Muscle layer of colon (tissue), 2 donors: ENCODE results near the gene TRMT11.
"Not testable (repeated sequence)": the region's sequence is repeated elsewhere in the genome, so short reads cannot be mapped to it uniquely, and the experiment has no call there.

ENCODE experiments used
- H3K27ac ChIP-seq: one replicate; pipeline ENCODE4 v1.7.0; 2013; ENCODE audit warnings: low read depth, mild to moderate bottlenecking, low read length, moderate library complexity
- H3K27me3 ChIP-seq, 2 donors: one replicate each; pipeline ENCODE4 v1.7.0; 2013; ENCODE audit warnings: low read length in 2 of 2, mild to moderate bottlenecking in 2 of 2; ENCODE audit not compliant: insufficient read depth in 2 of 2, control insufficient read depth in 1 of 2
- H3K36me3 ChIP-seq: one replicate; pipeline ENCODE4 v1.7.0; 2013; ENCODE audit warnings: mild to moderate bottlenecking, low read length; ENCODE audit not compliant: insufficient read depth
- H3K4me1 ChIP-seq: one replicate; pipeline ENCODE4 v1.7.0; 2013; ENCODE audit warnings: mild to moderate bottlenecking, low read length; ENCODE audit not compliant: insufficient read depth
- H3K4me3 ChIP-seq, 2 donors: one replicate each; pipeline ENCODE4 v1.7.0; 2013; ENCODE audit warnings: low read length in 2 of 2, low read depth in 1 of 2, mild to moderate bottlenecking in 1 of 2, moderate library complexity in 1 of 2
- H3K9ac ChIP-seq: one replicate; pipeline ENCODE4 v1.7.0; 2013; ENCODE audit warnings: low read length
- H3K9me3 ChIP-seq: one replicate; pipeline ENCODE4 v1.7.0; 2013; ENCODE audit warnings: mild to moderate bottlenecking, low read length
- donor health status: abdominal sarcoma.
- donor health status: Adenocarcinoma of cecum.

The TRMT11 gene

DNA sequence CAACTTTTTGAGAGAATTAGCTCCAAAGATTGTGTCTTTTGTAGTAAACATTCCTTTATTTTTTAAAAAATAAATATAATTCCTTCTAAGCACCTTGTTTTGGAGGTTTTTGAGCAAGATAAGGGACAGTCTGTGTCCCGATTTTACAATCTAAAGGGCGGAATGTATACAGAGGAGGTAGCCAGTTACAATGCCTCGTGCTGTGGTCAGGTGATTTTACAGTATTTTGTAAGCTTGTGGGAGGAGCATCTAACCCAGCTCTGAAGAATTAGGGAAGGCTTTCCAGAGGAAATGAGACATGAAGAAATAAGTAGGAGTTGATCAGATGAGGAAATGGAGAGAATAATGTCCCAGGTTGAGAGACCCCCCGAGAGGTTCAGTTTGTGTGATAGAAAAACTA lies 28.5 kb upstream of the TRMT11 start:
- Histone ChIP-seq H3K9ac (peak overlapping the region; percentile 73), H3K27me3 (no peaks in the 10 kb centered on the region), H3K4me3 (peak overlapping the region; percentile 23 to 78), H3K9me3 (no peaks in the 10 kb centered on the region), H3K4me1 (peaks cover 20% of the 10 kb centered on the region), H3K27ac (peak overlapping the region; percentile 24), H3K36me3 (no peaks in the 10 kb centered on the region)

DNA sequence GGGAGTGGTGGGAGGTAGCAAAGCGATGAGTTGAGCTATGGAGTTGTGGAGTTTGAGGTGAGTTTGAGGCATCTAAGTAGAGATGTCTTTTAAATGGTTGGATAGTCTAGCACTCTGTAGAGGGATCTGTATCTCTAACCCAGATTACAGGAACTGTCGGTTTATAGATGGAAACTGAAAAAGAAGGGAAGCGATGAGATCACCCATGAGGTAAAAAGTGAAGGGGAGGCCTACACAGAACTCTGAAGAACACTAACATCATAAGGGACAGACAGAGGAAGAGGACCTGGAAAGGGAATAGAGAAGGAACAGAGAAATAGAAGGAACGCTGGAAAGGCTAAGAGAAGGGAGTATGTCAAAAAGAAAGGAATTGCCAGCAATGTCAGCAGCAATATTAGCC lies 27.3 kb upstream of the TRMT11 start:
- H3K27ac ChIP-seq = no peak overlapping the region
- no peaks in the 10 kb centered on the region for H3K36me3 ChIP-seq
- no peak overlapping the region for H3K4me3 ChIP-seq
- no peak overlapping the region for H3K9ac ChIP-seq
- H3K27me3 ChIP-seq = no peaks in the 10 kb centered on the region
- H3K9me3 ChIP-seq = no peaks in the 10 kb centered on the region
- H3K4me1 ChIP-seq = peaks cover 20% of the 10 kb centered on the region

DNA sequence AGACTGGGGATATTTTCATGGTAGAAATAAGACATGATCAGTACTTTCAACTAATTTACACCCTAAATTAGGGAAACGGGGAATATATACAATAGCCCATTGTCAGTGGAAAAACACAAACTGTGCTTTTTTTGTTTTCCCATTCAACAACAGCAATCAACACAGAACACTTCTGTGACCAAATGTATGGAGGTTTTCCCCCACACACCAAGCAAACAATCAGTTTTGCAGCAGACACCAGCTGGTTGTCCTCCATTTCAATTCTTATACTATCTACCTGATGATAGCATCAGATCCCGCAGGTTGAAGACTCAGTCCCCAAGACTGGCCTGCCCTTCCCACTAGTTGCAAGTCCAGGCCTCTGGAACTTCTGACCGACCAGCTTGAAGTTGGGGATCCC lies 25.2 kb upstream of the TRMT11 start:
- Histone ChIP-seq H3K4me1 (peaks cover 17% of the 10 kb centered on the region), H3K36me3 (no peaks in the 10 kb centered on the region), H3K4me3 (no peak overlapping the region), H3K9me3 (no peaks in the 10 kb centered on the region), H3K27ac (no peak overlapping the region), H3K27me3 (no peaks in the 10 kb centered on the region), H3K9ac (no peak overlapping the region)

DNA sequence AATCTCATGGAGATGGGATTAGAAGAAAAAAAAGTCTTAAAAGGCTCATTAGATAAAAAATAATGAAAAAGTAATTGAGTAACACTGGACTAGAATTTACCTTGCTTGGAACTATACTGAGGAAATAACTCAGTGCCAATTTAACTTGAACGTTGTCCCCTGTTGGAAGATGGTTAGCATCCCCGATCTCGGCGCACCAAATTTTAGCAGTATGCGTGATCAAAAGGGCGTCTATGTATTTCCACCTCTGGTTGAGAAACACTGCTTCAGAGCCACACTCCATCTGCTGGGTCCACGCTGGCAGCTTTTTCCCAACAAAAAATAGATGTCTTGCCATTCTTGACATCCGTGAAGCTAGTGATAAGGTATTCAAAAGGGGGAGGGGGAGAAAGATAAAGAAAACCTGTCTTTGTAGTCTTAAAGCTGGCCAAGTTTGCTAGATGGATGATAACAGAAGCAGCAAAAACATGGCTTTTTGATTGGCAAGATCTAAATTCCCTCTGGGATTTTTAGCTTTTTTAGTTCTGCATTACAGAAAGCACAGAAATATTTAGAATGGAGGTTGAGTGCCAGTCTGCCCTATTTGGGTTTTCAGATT lies 23.3 kb upstream of the TRMT11 start:
- H3K27ac ChIP-seq = no peak overlapping the region

DNA sequence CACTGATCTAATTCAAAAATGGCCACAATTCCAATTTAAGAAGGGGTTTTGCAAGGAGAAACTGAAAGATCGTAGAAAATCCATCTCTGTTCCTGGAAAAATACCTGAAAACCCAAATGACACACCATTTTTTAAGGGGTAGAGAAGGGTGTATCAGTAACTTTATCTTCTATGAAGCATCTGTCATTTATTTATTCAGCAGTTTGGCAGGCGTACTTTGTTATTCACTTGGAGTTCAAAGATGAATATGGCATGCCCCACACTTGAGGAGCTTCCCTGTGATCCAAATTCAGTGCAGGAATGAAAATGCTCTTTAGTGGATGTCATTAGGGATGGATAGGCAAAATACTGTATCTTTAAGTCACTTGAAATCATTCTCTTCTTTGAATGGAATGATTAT lies 22.5 kb upstream of the TRMT11 start:
- Histone ChIP-seq H3K27ac (no peak overlapping the region), H3K4me3 (no peak overlapping the region), H3K27me3 (no peaks in the 10 kb centered on the region), H3K4me1 (peaks cover 6% of the 10 kb centered on the region), H3K36me3 (peaks cover 4% of the 10 kb centered on the region), H3K9ac (no peak overlapping the region), H3K9me3 (no peaks in the 10 kb centered on the region)

More for the DNA sequence above, 23.3 kb upstream of the TRMT11 start:
- H3K9me3 ChIP-seq = no peaks in the 10 kb centered on the region
- peaks cover under 1% of the 10 kb centered on the region for H3K36me3 ChIP-seq
- peaks cover 14% of the 10 kb centered on the region for H3K4me1 ChIP-seq
- H3K4me3 ChIP-seq = no peak overlapping the region
- no peak overlapping the region for H3K9ac ChIP-seq
- no peaks in the 10 kb centered on the region for H3K27me3 ChIP-seq

DNA sequence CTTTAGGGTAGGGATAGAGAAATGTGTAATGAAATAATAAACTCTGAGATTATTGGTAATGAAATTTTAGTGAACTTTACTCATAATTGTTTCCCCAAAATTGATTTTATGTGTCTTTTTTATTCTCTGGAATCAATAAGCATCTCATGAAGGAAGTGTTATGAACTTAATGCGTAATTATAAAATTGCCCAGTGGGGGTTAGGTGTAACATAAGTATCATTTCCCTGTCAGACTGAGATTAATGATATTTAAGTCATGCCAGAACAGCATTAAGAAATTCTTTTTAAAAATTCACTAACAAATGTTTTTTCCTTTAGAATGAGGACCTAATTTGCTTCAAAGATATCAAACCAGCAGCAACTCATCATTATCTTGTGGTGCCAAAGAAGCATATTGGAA lies 19.8 kb upstream of the TRMT11 start:
- Histone ChIP-seq H3K36me3 (peaks cover 4% of the 10 kb centered on the region), H3K4me1 (no peaks in the 10 kb centered on the region), H3K27me3 (no peaks in the 10 kb centered on the region), H3K9me3 (no peaks in the 10 kb centered on the region), H3K9ac (no peak overlapping the region), H3K27ac (no peak overlapping the region), H3K4me3 (no peak overlapping the region)

DNA sequence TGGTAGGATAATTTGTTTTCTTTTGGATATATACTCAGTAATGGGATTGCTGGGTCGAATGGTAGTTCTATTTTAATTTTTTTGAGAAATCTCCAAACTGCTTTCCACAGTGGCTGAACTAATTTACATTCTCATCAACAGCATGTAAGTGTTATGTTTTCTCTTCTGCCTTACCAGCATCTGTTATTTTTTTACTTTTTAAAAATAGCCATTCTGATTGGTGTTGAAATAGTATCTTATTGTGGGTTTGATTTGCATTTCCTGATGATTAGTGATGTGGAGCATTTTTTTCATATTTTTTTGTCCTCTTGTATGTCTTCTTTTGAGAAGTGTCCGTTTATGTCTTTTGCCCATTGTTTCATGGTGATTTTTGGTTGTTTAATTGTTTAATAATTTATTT lies 17.8 kb upstream of the TRMT11 start:
- Histone ChIP-seq H3K9me3 (no peaks in the 10 kb centered on the region), H3K9ac (no peak overlapping the region), H3K4me3 (no peak overlapping the region), H3K36me3 (peaks cover 5% of the 10 kb centered on the region), H3K4me1 (no peaks in the 10 kb centered on the region), H3K27me3 (no peaks in the 10 kb centered on the region), H3K27ac (no peak overlapping the region)

DNA sequence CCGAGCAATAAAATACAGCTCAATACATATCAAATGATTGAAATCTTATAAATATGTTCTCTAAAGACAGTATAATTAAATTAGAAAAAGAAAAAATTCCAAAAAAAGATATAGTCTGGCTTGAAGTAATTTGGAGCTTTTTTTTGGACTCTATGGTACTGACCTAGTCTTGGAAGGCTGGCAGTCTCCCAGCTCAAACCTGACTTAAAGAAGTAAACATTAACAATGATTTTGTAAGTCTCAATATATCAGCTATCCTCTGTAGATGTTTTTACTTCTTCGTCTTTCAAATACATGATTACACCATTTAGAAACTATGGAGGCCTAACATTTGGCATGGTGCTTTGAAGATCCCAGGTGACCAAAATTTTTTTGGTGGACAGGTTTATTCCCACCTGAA lies 15.6 kb upstream of the TRMT11 start:
- Histone ChIP-seq H3K36me3 (peaks cover 18% of the 10 kb centered on the region), H3K27ac (no peak overlapping the region), H3K4me1 (no peaks in the 10 kb centered on the region), H3K27me3 (no peaks in the 10 kb centered on the region), H3K9ac (no peak overlapping the region), H3K9me3 (no peaks in the 10 kb centered on the region), H3K4me3 (no peak overlapping the region)

DNA sequence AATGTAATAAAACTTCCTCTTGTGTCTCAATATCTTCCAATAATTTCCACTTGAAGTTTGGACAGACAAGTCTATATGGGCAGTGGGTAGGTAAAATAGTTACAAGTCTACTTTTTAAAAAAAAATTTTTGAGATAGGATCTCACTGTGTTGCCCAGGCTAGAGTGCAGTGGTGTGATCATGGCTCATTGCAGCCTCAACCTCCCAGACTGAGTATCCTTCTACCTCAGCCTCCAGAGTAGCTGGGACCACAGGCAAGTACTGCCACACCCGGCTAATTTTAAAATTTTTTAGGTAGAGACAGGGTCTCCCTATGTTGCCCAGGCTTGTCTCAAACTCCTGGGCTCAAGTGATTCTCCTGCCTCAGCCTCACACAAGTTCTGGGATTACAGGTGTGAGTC lies 13.9 kb upstream of the TRMT11 start:
- peaks cover 18% of the 10 kb centered on the region for H3K36me3 ChIP-seq
- not testable (repeated sequence) for H3K27me3 ChIP-seq, H3K9ac ChIP-seq, H3K9me3 ChIP-seq, H3K4me1 ChIP-seq, H3K4me3 ChIP-seq, H3K27ac ChIP-seq

DNA sequence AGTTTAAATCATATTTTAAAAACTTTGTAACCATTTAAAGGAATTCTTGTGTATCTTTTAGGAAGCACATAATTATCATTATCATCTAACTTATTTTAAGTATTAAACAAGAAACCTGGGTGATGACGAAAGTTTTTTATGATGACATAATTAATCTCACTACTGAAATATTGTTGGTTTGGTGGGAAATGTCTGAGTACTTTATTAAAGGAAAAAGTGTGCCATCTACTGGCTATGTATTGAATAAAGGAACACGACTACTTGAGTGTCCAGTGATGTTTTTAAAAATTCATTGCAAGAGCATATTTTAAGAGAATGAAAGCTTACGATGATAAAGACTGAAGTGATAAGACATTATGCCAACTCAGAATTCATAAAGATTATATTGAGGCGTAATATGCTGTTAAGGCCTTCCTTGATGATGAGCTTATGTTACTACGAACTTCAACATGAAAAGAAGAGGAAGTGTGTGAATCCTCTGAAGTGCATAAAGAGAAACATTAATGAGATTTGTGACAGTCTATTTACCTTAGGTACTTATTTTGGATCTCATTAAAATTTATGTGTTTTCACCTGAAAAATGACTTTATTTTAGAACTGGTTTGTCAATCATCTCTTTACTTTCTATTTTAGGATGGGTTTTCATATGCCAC lies 12.0 kb upstream of the TRMT11 start:
- H3K4me3 ChIP-seq = no peak overlapping the region
- no peaks in the 10 kb centered on the region for H3K9me3 ChIP-seq
- no peaks in the 10 kb centered on the region for H3K27me3 ChIP-seq
- H3K27ac ChIP-seq = no peak overlapping the region
- H3K4me1 ChIP-seq = no peaks in the 10 kb centered on the region
- H3K36me3 ChIP-seq = peaks cover 13% of the 10 kb centered on the region
- H3K9ac ChIP-seq = no peak overlapping the region

DNA sequence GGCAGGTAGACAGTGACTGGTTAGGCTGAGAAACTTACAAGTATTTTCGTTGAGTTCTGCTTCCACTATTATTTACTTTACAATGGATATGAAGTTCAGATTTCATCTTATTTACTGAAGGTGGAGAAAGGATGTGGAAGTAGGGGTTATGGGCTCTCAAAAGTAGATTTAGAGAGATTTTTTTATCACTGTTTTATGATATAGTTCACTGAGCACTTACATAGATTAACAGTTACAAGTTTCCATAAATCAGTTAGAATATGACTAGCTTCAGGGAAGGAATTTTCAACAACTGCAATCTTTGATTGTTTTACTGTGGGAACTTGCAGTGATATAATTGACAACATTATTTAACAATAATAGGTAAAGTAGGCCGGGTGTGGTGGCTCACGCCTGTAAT lies 7.2 kb upstream of the TRMT11 start:
- Histone ChIP-seq H3K36me3 (peaks cover 7% of the 10 kb centered on the region), H3K9me3 (no peaks in the 10 kb centered on the region), H3K4me1 (no peaks in the 10 kb centered on the region), H3K4me3 (no peak overlapping the region), H3K27me3 (no peaks in the 10 kb centered on the region), H3K27ac (no peak overlapping the region), H3K9ac (no peak overlapping the region)

DNA sequence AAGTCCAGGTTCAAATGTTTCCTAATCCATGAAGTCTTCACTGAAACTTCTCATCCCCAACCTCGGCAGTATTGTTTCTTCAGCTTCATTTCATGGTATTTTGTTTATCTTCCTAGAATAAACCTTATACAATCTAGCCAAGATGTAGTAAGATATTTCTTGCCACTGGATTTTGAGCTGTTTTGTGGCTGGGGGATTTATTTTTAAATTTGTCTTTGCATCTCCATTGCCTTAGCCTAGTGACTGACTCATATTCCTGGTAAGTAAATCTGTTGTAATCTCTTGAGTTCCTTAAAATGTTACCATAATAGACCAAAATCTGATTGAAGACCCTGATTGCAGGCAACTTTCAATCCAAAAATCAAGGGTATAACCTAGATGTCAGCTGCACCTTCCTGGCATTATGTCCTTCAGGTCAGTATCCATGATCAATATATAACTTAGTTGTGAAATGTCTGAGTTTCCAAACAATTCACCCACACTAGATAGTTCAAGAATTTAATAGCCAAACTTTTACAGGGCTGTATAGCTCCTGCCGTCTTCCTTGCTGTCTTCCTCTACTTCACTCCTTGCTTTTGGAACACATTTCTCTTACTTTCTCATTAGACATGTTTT lies 4.7 kb upstream of the TRMT11 start:
- no peak overlapping the region for H3K9ac ChIP-seq
- H3K27ac ChIP-seq = no peak overlapping the region
- no peaks in the 10 kb centered on the region for H3K27me3 ChIP-seq
- no peak overlapping the region for H3K4me3 ChIP-seq
- H3K4me1 ChIP-seq = peaks cover 6% of the 10 kb centered on the region
- no peaks in the 10 kb centered on the region for H3K36me3 ChIP-seq
- no peaks in the 10 kb centered on the region for H3K9me3 ChIP-seq
